ENCODE data around the gene PRUNE1. TPM values are rescaled to one million over a fixed set of nuclear protein-coding genes. Genes with fewer than 3 reads are reported as not detected.

PRUNE1 gene
- total RNA-seq, 2 experiments from 2014 or later = 13.3 to 15.9 TPM

GRCh38 chr1:151009206-151009587 is 948 bp downstream of the PRUNE1 start:
- CTCF ChIA-PET = interaction anchor here (1.0 kb wide), 1 partner anchor 49 kb away, joined by 3 read pairs; the partner anchor contains the start of gene CDC42SE1
- H3K27ac Mint-ChIP-seq = no peak overlapping the region
- intact Hi-C loops (cut with micrococcal nuclease) = loop anchor here (1.0 to 10.0 kb wide), 4 partner anchors 40 to 644 kb away; partner anchors contain the start of genes RPRD2 and TNFAIP8L2
- H3K27me3 Mint-ChIP-seq (ENCODE audit: low read depth) = no peaks in the 10 kb centered on the region
- peak overlapping the region; percentile 92 for H3K4me3 Mint-ChIP-seq
- DNase-seq = peak; percentile 30
- H3K9me3 Mint-ChIP-seq = no peaks in the 10 kb centered on the region
- peaks cover 52% of the 10 kb centered on the region for H3K4me1 Mint-ChIP-seq (ENCODE audit: low read depth)
- peaks cover 2% of the 10 kb centered on the region for H3K36me3 Mint-ChIP-seq (ENCODE audit: low read depth)

GRCh38 chr1:151009674-151010345 is 1.6 kb downstream of the PRUNE1 start:
- CTCF ChIA-PET = interaction anchor here (1.0 kb wide), 1 partner anchor 49 kb away, joined by 3 read pairs; the partner anchor contains the start of gene CDC42SE1
- DNase-seq = no peak
- no peak overlapping the region for H3K27ac Mint-ChIP-seq
- no peaks in the 10 kb centered on the region for H3K27me3 Mint-ChIP-seq (ENCODE audit: low read depth)
- intact Hi-C loops (cut with micrococcal nuclease) = loop anchor here (1.0 to 10.0 kb wide), 4 partner anchors 39 to 645 kb away; partner anchors contain the start of genes RPRD2 and TNFAIP8L2
- peak overlapping the region; percentile 92 for H3K4me3 Mint-ChIP-seq
- peaks cover 2% of the 10 kb centered on the region for H3K36me3 Mint-ChIP-seq (ENCODE audit: low read depth)
- no peaks in the 10 kb centered on the region for H3K9me3 Mint-ChIP-seq
- H3K4me1 Mint-ChIP-seq (ENCODE audit: low read depth) = peaks cover 50% of the 10 kb centered on the region

- CTCF ChIA-PET = interaction anchor here (1.0 kb wide), 1 partner anchor 86 kb away, joined by 5 read pairs; no protein-coding TSS in a partner anchor
- peaks cover 50% of the 10 kb centered on the region for H3K4me1 Mint-ChIP-seq (ENCODE audit: low read depth)
Observed at GRCh38 chr1:151010346-151010726, 2.1 kb downstream of the PRUNE1 start.

GRCh38 chr1:151011154-151011850 is 3.1 kb downstream of the PRUNE1 start:
- H3K27me3 Mint-ChIP-seq (ENCODE audit: low read depth) = no peaks in the 10 kb centered on the region
- no peaks in the 10 kb centered on the region for H3K36me3 Mint-ChIP-seq (ENCODE audit: low read depth)
- peaks cover 48% of the 10 kb centered on the region for H3K4me1 Mint-ChIP-seq (ENCODE audit: low read depth)
- no peak overlapping the region for H3K27ac Mint-ChIP-seq
- intact Hi-C loops (cut with micrococcal nuclease) = no loop called here
- no peaks in the 10 kb centered on the region for H3K9me3 Mint-ChIP-seq
- DNase-seq = no peak
- no peak overlapping the region for H3K4me3 Mint-ChIP-seq
- CTCF ChIA-PET = interaction anchor here (1.0 to 1.2 kb wide), 2 partner anchors 48 to 85 kb away, joined by 3 to 5 read pairs; partner anchors contain the start of gene CDC42SE1

More at GRCh38 chr1:151010346-151010726, 2.1 kb downstream of the PRUNE1 start:
- no peak overlapping the region for H3K4me3 Mint-ChIP-seq
- peaks cover 2% of the 10 kb centered on the region for H3K36me3 Mint-ChIP-seq (ENCODE audit: low read depth)
- no peaks in the 10 kb centered on the region for H3K9me3 Mint-ChIP-seq
- intact Hi-C loops (cut with micrococcal nuclease) = no loop called here
- DNase-seq = no peak
- H3K27me3 Mint-ChIP-seq (ENCODE audit: low read depth) = no peaks in the 10 kb centered on the region
- H3K27ac Mint-ChIP-seq = no peak overlapping the region

- CTCF ChIA-PET = interaction anchor here (0.9 to 1.2 kb wide), 3 partner anchors 17 to 155 kb away, joined by 3 read pairs; partner anchors contain the start of gene CDC42SE1
- DNase-seq = no peak
- Mint-ChIP-seq H3K9me3 (no peaks in the 10 kb centered on the region), H3K27ac (no peak overlapping the region), H3K4me3 (no peak overlapping the region), H3K4me1 (ENCODE audit: low read depth) (peaks cover 35% of the 10 kb centered on the region), H3K27me3 (ENCODE audit: low read depth) (no peaks in the 10 kb centered on the region), H3K36me3 (ENCODE audit: low read depth) (no peaks in the 10 kb centered on the region)
- intact Hi-C loops (cut with micrococcal nuclease) = no loop called here
Observed at GRCh38 chr1:151012684-151013471, 4.6 kb downstream of the PRUNE1 start.

- no peaks in the 10 kb centered on the region for H3K9me3 Mint-ChIP-seq
- DNase-seq = no peak
- no peak overlapping the region for H3K4me3 Mint-ChIP-seq
- intact Hi-C loops (cut with micrococcal nuclease) = no loop called here
- peaks cover 3% of the 10 kb centered on the region for H3K36me3 Mint-ChIP-seq (ENCODE audit: low read depth)
- CTCF ChIA-PET = no interaction called here
- H3K4me1 Mint-ChIP-seq (ENCODE audit: low read depth) = peaks cover 32% of the 10 kb centered on the region
- no peaks in the 10 kb centered on the region for H3K27me3 Mint-ChIP-seq (ENCODE audit: low read depth)
- no peak overlapping the region for H3K27ac Mint-ChIP-seq
Observed at GRCh38 chr1:151013518-151013917, 5.3 kb downstream of the PRUNE1 start.

GRCh38 chr1:151024540-151025146 is 16.4 kb downstream of the PRUNE1 start:
- Mint-ChIP-seq H3K4me3 (peak overlapping the region; percentile 36), H3K36me3 (ENCODE audit: low read depth) (peaks cover 10% of the 10 kb centered on the region), H3K27ac (no peak overlapping the region), H3K27me3 (ENCODE audit: low read depth) (no peaks in the 10 kb centered on the region), H3K9me3 (no peaks in the 10 kb centered on the region), H3K4me1 (ENCODE audit: low read depth) (peaks cover 6% of the 10 kb centered on the region)
- peak; percentile 91 for DNase-seq
- CTCF ChIA-PET = interaction anchor here (0.5 to 3.3 kb wide), 26 partner anchors 12 to 228 kb away, joined by 3 to 30 read pairs (median 4); partner anchors contain the start of genes BNIPL, C1orf56, CDC42SE1 and GABPB2
- intact Hi-C loops (cut with micrococcal nuclease) = loop anchor here (1.0 kb wide), 5 partner anchors 35 to 227 kb away; partner anchors contain the start of genes CDC42SE1, GABPB2 and TNFAIP8L2

- CTCF ChIA-PET = interaction anchor here (1.2 to 3.3 kb wide), 3 partner anchors 21 to 130 kb away, joined by 6 to 30 read pairs (median 24); partner anchors contain the start of genes C1orf56 and TNFAIP8L2
- H3K9me3 Mint-ChIP-seq = no peaks in the 10 kb centered on the region
- peaks cover 6% of the 10 kb centered on the region for H3K4me1 Mint-ChIP-seq (ENCODE audit: low read depth)
- intact Hi-C loops (cut with micrococcal nuclease) = no loop called here
- no peak overlapping the region for H3K27ac Mint-ChIP-seq
- H3K27me3 Mint-ChIP-seq (ENCODE audit: low read depth) = no peaks in the 10 kb centered on the region
- no peak overlapping the region for H3K4me3 Mint-ChIP-seq
- DNase-seq = no peak
- peaks cover 11% of the 10 kb centered on the region for H3K36me3 Mint-ChIP-seq (ENCODE audit: low read depth)
Observed at GRCh38 chr1:151026460-151026859, 18.2 kb downstream of the PRUNE1 start.

GRCh38 chr1:151032164-151032563 is 23.9 kb downstream of the PRUNE1 start:
- no peaks in the 10 kb centered on the region for H3K4me1 Mint-ChIP-seq (ENCODE audit: low read depth)
- CTCF ChIA-PET = interaction anchor here (0.5 to 1.7 kb wide), 3 partner anchors 68 to 223 kb away, joined by 3 to 4 read pairs (median 4); no protein-coding TSS in a partner anchor
- intact Hi-C loops (cut with micrococcal nuclease) = no loop called here
- no peak overlapping the region for H3K27ac Mint-ChIP-seq
- H3K36me3 Mint-ChIP-seq (ENCODE audit: low read depth) = peaks cover 23% of the 10 kb centered on the region
- no peak overlapping the region for H3K4me3 Mint-ChIP-seq
- DNase-seq = no peak
- no peaks in the 10 kb centered on the region for H3K27me3 Mint-ChIP-seq (ENCODE audit: low read depth)
- no peaks in the 10 kb centered on the region for H3K9me3 Mint-ChIP-seq

GRCh38 chr1:151035167-151035566 is 26.9 kb downstream of the PRUNE1 start:
- no peaks in the 10 kb centered on the region for H3K9me3 Mint-ChIP-seq
- CTCF ChIA-PET = interaction anchor here (0.6 kb wide), 1 partner anchor 88 kb away, joined by 3 read pairs; no protein-coding TSS in a partner anchor
- intact Hi-C loops (cut with micrococcal nuclease) = no loop called here
- no peak overlapping the region for H3K27ac Mint-ChIP-seq
- no peak for DNase-seq
- H3K4me1 Mint-ChIP-seq (ENCODE audit: low read depth) = no peaks in the 10 kb centered on the region
- no peaks in the 10 kb centered on the region for H3K27me3 Mint-ChIP-seq (ENCODE audit: low read depth)
- H3K36me3 Mint-ChIP-seq (ENCODE audit: low read depth) = peaks cover 16% of the 10 kb centered on the region
- H3K4me3 Mint-ChIP-seq = no peak overlapping the region

- Mint-ChIP-seq H3K27ac (no peak within 1 kb of the TSS), H3K9me3 (no peaks in the 10 kb centered on the region), H3K4me1 (ENCODE audit: low read depth) (no peaks in the 10 kb centered on the region), H3K27me3 (ENCODE audit: low read depth) (no peaks in the 10 kb centered on the region), H3K36me3 (ENCODE audit: low read depth) (peaks cover 16% of the 10 kb centered on the region), H3K4me3 (no peak within 1 kb of the TSS)
- DNase-seq = no peak
- intact Hi-C loops (cut with micrococcal nuclease) = no loop called here
- CTCF ChIA-PET = interaction anchor here (0.6 to 1.6 kb wide), 4 partner anchors 11 to 180 kb away, joined by 3 to 4 read pairs (median 4); no protein-coding TSS in a partner anchor
Observed at GRCh38 chr1:151036356-151036755, 28.1 kb downstream of the PRUNE1 start, which contains the start of gene BNIPL. Gene BNIPL (plus strand): TSS chr1:151036586. CDS start chr1:151036726, 140 bp downstream.
